H9 (cell line): Measurements from ENCODE around the gene ACTR8. TPM values are rescaled to one million over a fixed set of nuclear protein-coding genes. Genes with fewer than 3 reads are reported as not detected.

ENCODE experiments used
- DNase-seq: peaks from one replicate; pipeline ENCODE4 v3.0.0-alpha.2; 2017
- H2AFZ ChIP-seq: one replicate; pipeline ENCODE4 v1.6.1; 2013; ENCODE audit warnings: mild to moderate bottlenecking, low read length, control low read depth, moderate library complexity
- H2AK5ac ChIP-seq: 2 replicates; pipeline ENCODE4 v1.6.1; 2013; ENCODE audit warnings: low read length, control low read depth, mixed read lengths; ENCODE audit not compliant: insufficient read length
- H2BK120ac ChIP-seq: one replicate; pipeline ENCODE4 v1.6.1; 2013; ENCODE audit warnings: low read depth, mild to moderate bottlenecking, low read length, control low read depth, inconsistent platforms; ENCODE audit not compliant: poor library complexity, severe bottlenecking
- H2BK12ac ChIP-seq: 2 replicates; pipeline ENCODE4 v1.6.1; 2013; ENCODE audit warnings: low read length, control low read depth, mixed read lengths, low read depth; ENCODE audit not compliant: insufficient read length
- H2BK15ac ChIP-seq: 2 replicates; pipeline ENCODE4 v1.6.1; 2013; ENCODE audit warnings: low read depth, low read length, control low read depth
- H2BK20ac ChIP-seq: one replicate; pipeline ENCODE4 v1.6.1; 2013; ENCODE audit warnings: low read depth, mild to moderate bottlenecking, low read length, control low read depth, inconsistent platforms; ENCODE audit not compliant: poor library complexity, severe bottlenecking
- H2BK5ac ChIP-seq: 2 replicates; pipeline ENCODE4 v1.6.1; 2013; ENCODE audit warnings: low read length, control low read depth, mixed read lengths; ENCODE audit not compliant: insufficient read length
- H3K14ac ChIP-seq: 2 replicates; pipeline ENCODE4 v1.6.1; 2013; ENCODE audit warnings: low read length, control low read depth; ENCODE audit not compliant: insufficient read depth
- H3K18ac ChIP-seq: 2 replicates; pipeline ENCODE4 v1.6.1; 2013; ENCODE audit warnings: low read depth, mild to moderate bottlenecking, mixed read lengths, low read length, control low read depth; ENCODE audit not compliant: insufficient read length
- H3K23ac ChIP-seq: 2 replicates; pipeline ENCODE4 v1.6.1; 2013; ENCODE audit warnings: low read length, control low read depth, mixed read lengths, low read depth; ENCODE audit not compliant: insufficient read length
- H3K23me2 ChIP-seq: 2 replicates; pipeline ENCODE4 v1.6.1; 2013; ENCODE audit warnings: low read depth, mild to moderate bottlenecking, mixed read lengths, low read length, control low read depth; ENCODE audit not compliant: insufficient read length, poor library complexity, severe bottlenecking
- H3K27ac ChIP-seq: 2 replicates; pipeline ENCODE4 v1.5.1; 2013; ENCODE audit warnings: low read length, control low read depth, mixed read lengths, low read depth; ENCODE audit not compliant: insufficient read length
- H3K27me3 ChIP-seq: 2 replicates; pipeline ENCODE4 v1.6.1; 2013; ENCODE audit warnings: low read length, control low read depth, inconsistent platforms; ENCODE audit not compliant: insufficient read depth
- H3K4ac ChIP-seq: 2 replicates; pipeline ENCODE4 v1.6.1; 2013; ENCODE audit warnings: low read depth, mild to moderate bottlenecking, control low read depth, inconsistent platforms, low read length, moderate library complexity
- H3K4me1 ChIP-seq: 2 replicates; pipeline ENCODE4 v1.6.1; 2013; ENCODE audit warnings: low read length, control low read depth, inconsistent platforms; ENCODE audit not compliant: insufficient read depth
- H3K4me2 ChIP-seq: 2 replicates; pipeline ENCODE4 v1.6.1; 2013; ENCODE audit warnings: low read length, control low read depth, mixed read lengths; ENCODE audit not compliant: insufficient read length, insufficient read depth
- H3K56ac ChIP-seq: 2 replicates; pipeline ENCODE4 v1.6.1; 2013; ENCODE audit warnings: low read depth, mild to moderate bottlenecking, mixed read lengths, low read length, control low read depth; ENCODE audit not compliant: insufficient read length
- H3K79me1 ChIP-seq: 2 replicates; pipeline ENCODE4 v1.6.1; 2013; ENCODE audit warnings: low read depth, mild to moderate bottlenecking, moderate library complexity, low read length, control low read depth, inconsistent platforms; ENCODE audit not compliant: insufficient read depth, poor library complexity, severe bottlenecking
- H3K79me2 ChIP-seq: 2 replicates; pipeline ENCODE4 v1.6.1; 2013; ENCODE audit warnings: low read length, control low read depth, inconsistent platforms; ENCODE audit not compliant: insufficient read depth
- H3K9ac ChIP-seq: 2 replicates; pipeline ENCODE4 v1.6.1; 2013; ENCODE audit warnings: low read length, control low read depth, mixed read lengths; ENCODE audit not compliant: insufficient read length; ENCODE audit errors: extremely low read depth
- H3K9me3 ChIP-seq: one replicate; pipeline ENCODE4 v1.6.1; 2013; ENCODE audit warnings: low read depth, low read length, inconsistent platforms; ENCODE audit not compliant: control insufficient read depth
- H3T11ph ChIP-seq: one replicate; pipeline ENCODE4 v1.6.1; 2013; ENCODE audit warnings: mild to moderate bottlenecking, low read length, control low read depth, inconsistent platforms
- H4K20me1 ChIP-seq: one replicate; pipeline ENCODE4 v1.6.1; 2013; ENCODE audit not compliant: control insufficient read depth, insufficient read length, insufficient read depth
- H4K5ac ChIP-seq: 2 replicates; pipeline ENCODE4 v1.6.1; 2013; ENCODE audit warnings: low read depth, mild to moderate bottlenecking, mixed read lengths, low read length, control low read depth; ENCODE audit not compliant: insufficient read length
- H4K8ac ChIP-seq: replicated peaks from 2 replicates; pipeline ENCODE4 v1.6.1; 2013; ENCODE audit warnings: low read length, control low read depth, mixed read lengths, low read depth; ENCODE audit not compliant: insufficient read length
- H4K91ac ChIP-seq: 2 replicates; pipeline ENCODE4 v1.6.1; 2013; ENCODE audit warnings: low read depth, mild to moderate bottlenecking, moderate library complexity, mixed read lengths, low read length, control low read depth; ENCODE audit not compliant: insufficient read length
- H3K27ac Mint-ChIP-seq, 3 experiments: 2 replicates in 2 of 3; 3 replicates in 1 of 3; pipeline ENCODE4 v1.8.0; 2020 to 2021; ENCODE audit warnings: mixed read lengths in 3 of 3, mild to moderate bottlenecking in 1 of 3, moderate library complexity in 1 of 3
- H3K27me3 Mint-ChIP-seq: 2 replicates; pipeline ENCODE4 v1.8.0; 2021; ENCODE audit warnings: low read depth, mild to moderate bottlenecking, moderate library complexity, mixed read lengths
- H3K36me3 Mint-ChIP-seq, 3 experiments: 2 replicates in 2 of 3; 3 replicates in 1 of 3; pipeline ENCODE4 v1.8.0; 2020 to 2021; ENCODE audit warnings: low read depth in 3 of 3, mixed read lengths in 3 of 3; ENCODE audit not compliant: insufficient read depth in 1 of 3
- H3K4me1 Mint-ChIP-seq, 2 experiments: 2 replicates each; pipeline ENCODE4 v1.8.0; 2020; ENCODE audit warnings: mixed read lengths in 2 of 2
- H3K4me3 Mint-ChIP-seq, 2 experiments: 2 replicates in 1 of 2; 3 replicates in 1 of 2; pipeline ENCODE4 v1.8.0; 2020 to 2021; ENCODE audit warnings: mild to moderate bottlenecking in 2 of 2, mixed read lengths in 2 of 2, moderate library complexity in 1 of 2
- H3K9me3 Mint-ChIP-seq, 2 experiments: 2 replicates in 1 of 2; 3 replicates in 1 of 2; pipeline ENCODE4 v1.8.0; 2020; ENCODE audit warnings: mild to moderate bottlenecking in 2 of 2, mixed read lengths in 2 of 2, moderate library complexity in 1 of 2
- CTCF ChIP-seq: fragments of 200-600 bp; sonication (generic); conservative IDR thresholded peaks from 3 replicates; pipeline ENCODE4 v1.8.0; 2021; ENCODE audit warnings: antibody characterized with exemption, mild to moderate bottlenecking
- WGBS: extraction: QIAGEN DNeasy Blood & Tissue Kit; methylation state at CpG from one replicate; pipeline ENCODE4 v1.1.7; 2013; ENCODE audit warnings: missing lambda C conversion rate, low lambda C conversion rate, mixed read lengths; ENCODE audit not compliant: insufficient read length; ENCODE audit errors: extremely low coverage; 5-methylcytosine and 5-hydroxymethylcytosine counted together
- total RNA-seq: library from RNA; stranded (reverse); gene quantifications from 2 replicates; pipeline ENCODE4 v1.2.1, GENCODE V29; 2021

The ACTR8 gene
- total RNA-seq, 1 experiment from 2014 or later = 39.2 TPM

GRCh38 chr3:53823956-53824657, 57.8 kb downstream of the ACTR8 start:
- no peak overlapping the region for H3K18ac ChIP-seq
- no peaks in the 10 kb centered on the region for H3K27me3 ChIP-seq
- no peak overlapping the region for H3K23ac ChIP-seq
- H2BK20ac ChIP-seq = no peak overlapping the region
- no peak overlapping the region for H3K9ac ChIP-seq
- no peaks in the 10 kb centered on the region for H3K9me3 ChIP-seq
- Mint-ChIP-seq H3K36me3 (peaks cover 0 to 12% (median 8%) of the 10 kb centered on the region in 3 experiments; a peak in 4 of 7 replicates), H3K27me3 (no peaks in the 10 kb centered on the region), H3K9me3 (no peaks in the 10 kb centered on the region), H3K27ac (peak overlapping the region in 2 of 3 experiments; percentile 34 to 97; a peak in 3 of 7 replicates), H3K4me3 (peak overlapping the region in 1 of 2 experiments; percentile 42; a peak in 1 of 5 replicates), H3K4me1 (peaks cover 0 to 10% of the 10 kb centered on the region in 2 experiments; a peak in 2 of 4 replicates)
- TF ChIP-seq CTCF = no peak
- no peak overlapping the region for H3K4me2 ChIP-seq
- no peak overlapping the region for H3T11ph ChIP-seq
- H2AFZ ChIP-seq = no peak overlapping the region
- no peak overlapping the region for H3K27ac ChIP-seq
- no peak overlapping the region for H3K14ac ChIP-seq
- no peak overlapping the region for H3K56ac ChIP-seq
- no peak overlapping the region for H2BK5ac ChIP-seq
- H4K8ac ChIP-seq = no peak overlapping the region
- H3K4me1 ChIP-seq = no peaks in the 10 kb centered on the region
- no peaks in the 10 kb centered on the region for H3K79me1 ChIP-seq
- no peak for DNase-seq
- no peak overlapping the region for H2BK15ac ChIP-seq
- no peaks in the 10 kb centered on the region for H4K20me1 ChIP-seq
- no peak overlapping the region for H2BK120ac ChIP-seq
- WGBS = no CpG with 5 or more reads among the region's 10 CpGs
- H2BK12ac ChIP-seq = no peak overlapping the region
- H2AK5ac ChIP-seq = no peak overlapping the region
- H3K23me2 ChIP-seq = no peaks in the 10 kb centered on the region
- H4K91ac ChIP-seq = no peak overlapping the region
- H3K79me2 ChIP-seq = no peaks in the 10 kb centered on the region
- no peak overlapping the region for H3K4ac ChIP-seq
- H4K5ac ChIP-seq = no peak overlapping the region
